ENCODE results near the gene PGS1.
"Not testable (repeated sequence)": the region's sequence is repeated elsewhere in the genome, so short reads cannot be mapped to it uniquely, and the experiment has no call there.

PGS1 gene

DNA sequence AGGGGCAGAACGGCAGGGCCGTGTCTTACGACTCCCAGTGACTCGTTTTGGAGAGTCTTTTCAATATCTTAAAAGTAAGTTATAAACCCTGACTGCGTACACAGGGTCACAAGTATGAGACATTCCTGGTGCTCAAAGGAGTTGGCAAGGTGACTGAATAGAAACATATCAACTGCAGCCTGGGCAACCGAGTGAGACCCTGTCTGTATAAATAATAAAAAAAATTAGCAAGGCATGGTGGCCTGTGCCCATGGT, 83.3 kb downstream of the PGS1 start:
- TF ChIP-seq EZH2 (IDR thresholded peaks at IDR 0.05) (no peak), FOXP2 (optimal IDR thresholded peaks at IDR 0.05; ENCODE audit: control extremely low read depth, extremely low read length, insufficient read depth) (no peak), POLR2AphosphoS5 (IDR thresholded peaks at IDR 0.05; ENCODE audit: borderline replicate concordance, low read depth, low read length) (no peak)
- DNase-seq (ENCODE audit: low read depth, low spot score): no peak
- H3K9me3 ChIP-seq (ENCODE audit: low read depth, low read length): no peaks in the 10 kb centered on the region

DNA sequence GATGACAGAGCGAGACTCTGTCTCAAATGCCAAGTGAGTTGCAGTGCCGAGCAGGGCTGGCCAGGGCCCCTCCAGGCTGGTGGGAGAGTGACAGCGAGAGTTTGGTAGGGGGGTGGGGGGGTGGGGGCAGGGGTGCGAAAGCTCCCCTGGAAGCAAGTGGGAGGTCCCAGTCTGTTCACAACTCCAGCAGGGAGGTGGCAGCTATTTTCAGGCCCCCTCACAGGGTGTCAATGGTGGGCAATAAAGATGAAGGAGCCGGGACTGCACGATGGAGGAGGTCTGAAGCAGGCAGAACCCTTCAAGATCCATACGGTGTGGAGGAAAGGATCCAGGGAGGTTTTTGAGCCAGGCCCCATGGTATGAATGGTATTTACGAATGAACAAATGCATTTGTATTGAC, 83.7 kb downstream of the PGS1 start:
- TF ChIP-seq POLR2AphosphoS5 (IDR thresholded peaks at IDR 0.05; ENCODE audit: borderline replicate concordance, low read depth, low read length) (no peak), FOXP2 (optimal IDR thresholded peaks at IDR 0.05; ENCODE audit: control extremely low read depth, extremely low read length, insufficient read depth) (no peak), EZH2 (IDR thresholded peaks at IDR 0.05) (no peak)
- DNase-seq (ENCODE audit: low read depth, low spot score): no peak
- no peak overlapping the region for H3K9ac ChIP-seq (ENCODE audit: insufficient read length)
- no peaks in the 10 kb centered on the region for H3K36me3 ChIP-seq (ENCODE audit: insufficient read depth, low read length)
- H3K9me3 ChIP-seq (ENCODE audit: low read depth, low read length): no peaks in the 10 kb centered on the region
- no peak overlapping the region for H3K4me3 ChIP-seq
- H3K27ac ChIP-seq: no peak overlapping the region

More for the DNA sequence above, 83.3 kb downstream of the PGS1 start:
- no peaks in the 10 kb centered on the region for H3K36me3 ChIP-seq (ENCODE audit: insufficient read depth, low read length)
- no peak overlapping the region for H3K27ac ChIP-seq
- no peak overlapping the region for H3K4me3 ChIP-seq
- no peak overlapping the region for H3K9ac ChIP-seq (ENCODE audit: insufficient read length)

DNA sequence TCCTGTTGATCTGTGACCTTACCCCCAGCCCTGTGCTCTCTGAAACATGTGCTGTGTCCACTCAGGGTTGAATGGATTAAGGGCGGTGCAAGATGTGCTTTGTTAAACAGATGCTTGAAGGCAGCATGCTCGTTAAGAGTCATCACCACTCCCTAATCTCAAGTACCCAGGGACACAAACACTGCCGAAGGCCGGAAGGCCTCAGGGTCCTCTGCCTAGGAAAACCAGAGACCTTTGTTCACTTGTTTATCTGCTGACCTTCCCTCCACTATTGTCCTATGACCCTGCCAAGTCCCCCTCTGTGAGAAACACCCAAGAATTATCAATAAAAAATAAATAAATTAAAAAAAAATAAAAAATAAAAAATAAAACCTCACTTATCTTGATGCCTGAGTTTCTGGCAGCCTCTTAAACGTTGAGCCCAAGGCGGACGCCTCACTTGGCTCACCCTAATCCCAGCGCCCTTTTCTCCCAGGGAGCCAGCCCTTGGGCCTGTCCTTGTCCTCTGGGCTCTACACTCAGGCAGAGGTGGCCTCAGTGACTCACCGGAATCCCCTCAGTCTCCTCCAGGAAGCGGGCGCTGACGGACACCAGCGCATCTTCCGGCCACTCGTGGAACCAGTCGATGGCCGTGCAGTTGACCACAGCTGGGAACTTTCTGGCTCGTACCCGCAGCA, 87.8 kb downstream of the PGS1 start:
- DNase-seq (ENCODE audit: low read depth, low spot score); H3K27ac ChIP-seq; H3K9me3 ChIP-seq (ENCODE audit: low read depth, low read length); H3K36me3 ChIP-seq (ENCODE audit: insufficient read depth, low read length); H3K4me3 ChIP-seq; H3K9ac ChIP-seq (ENCODE audit: insufficient read length): not testable (repeated sequence)

DNA sequence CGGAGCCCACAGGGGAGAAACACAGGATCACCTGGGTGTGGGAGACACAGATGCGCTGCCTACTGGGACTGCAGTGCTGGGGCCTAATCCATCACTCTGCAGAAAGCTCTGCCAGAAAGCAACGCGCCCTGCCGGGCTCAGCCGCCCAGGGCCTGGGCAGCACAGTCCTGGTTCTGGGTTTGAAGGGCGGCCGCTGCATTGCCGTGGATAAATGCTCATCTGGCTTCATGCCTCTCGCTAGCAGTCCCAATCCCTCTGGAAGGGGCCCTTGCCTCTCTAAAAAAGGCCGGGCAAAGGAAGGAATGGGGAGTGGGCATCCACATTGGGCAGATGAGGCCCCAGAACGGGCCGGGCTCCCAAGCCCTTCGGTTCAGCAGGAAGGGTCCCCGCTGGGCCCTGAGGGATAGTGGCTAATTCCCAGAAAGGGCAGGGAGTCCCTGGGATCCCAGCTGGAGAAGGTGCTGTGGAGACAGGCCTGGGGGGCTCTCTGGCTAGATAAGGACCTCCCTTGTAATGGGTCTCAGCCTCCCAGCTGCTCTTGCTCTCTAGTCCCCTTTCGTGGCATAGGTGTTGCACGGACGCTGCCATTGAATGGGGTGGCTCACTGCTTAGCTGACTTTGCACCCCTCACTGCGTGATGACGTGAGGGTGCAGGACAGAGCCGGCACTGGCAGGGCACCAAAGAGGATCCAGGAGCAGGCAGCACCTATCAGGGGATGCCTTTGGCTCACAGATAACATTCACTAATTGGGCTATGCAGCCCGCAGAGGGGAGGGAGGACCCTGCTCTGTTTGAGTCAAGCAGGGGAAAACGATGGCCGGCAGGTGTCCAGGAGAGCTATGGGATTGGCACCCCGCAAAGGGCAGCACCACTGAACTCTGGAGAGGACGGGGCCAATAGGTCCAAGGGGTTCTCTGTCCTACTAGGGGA, 88.6 kb downstream of the PGS1 start:
- H3K9me3 ChIP-seq (ENCODE audit: low read depth, low read length): no peaks in the 10 kb centered on the region
- TF ChIP-seq POLR2AphosphoS5 (IDR thresholded peaks at IDR 0.05; ENCODE audit: borderline replicate concordance, low read depth, low read length): no peak
- TF ChIP-seq FOXP2 (optimal IDR thresholded peaks at IDR 0.05; ENCODE audit: control extremely low read depth, extremely low read length, insufficient read depth): no peak
- TF ChIP-seq EZH2 (IDR thresholded peaks at IDR 0.05): no peak
- no peak overlapping the region for H3K27ac ChIP-seq
- H3K9ac ChIP-seq (ENCODE audit: insufficient read length): no peak overlapping the region
- no peak overlapping the region for H3K4me3 ChIP-seq
- no peak for DNase-seq (ENCODE audit: low read depth, low spot score)
- no peaks in the 10 kb centered on the region for H3K36me3 ChIP-seq (ENCODE audit: insufficient read depth, low read length)

DNA sequence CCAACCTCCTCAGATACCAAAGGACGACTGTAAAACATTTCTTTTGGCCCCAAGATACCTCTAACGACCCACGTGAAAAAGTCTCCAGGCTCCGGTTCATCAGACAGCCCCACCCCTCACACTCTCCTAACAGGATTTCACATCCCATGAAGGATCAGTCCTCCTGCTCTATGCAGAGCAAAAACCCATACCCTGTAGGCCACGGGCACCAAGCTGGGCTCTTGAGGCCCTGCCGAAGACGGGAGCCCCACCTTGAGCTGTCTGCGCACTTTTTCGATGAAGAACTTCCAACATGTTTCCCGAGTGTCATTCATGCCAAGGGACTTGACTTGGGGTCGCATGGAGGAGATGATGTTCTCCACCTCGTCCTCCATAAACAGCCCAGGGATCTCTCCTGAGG, 89.9 kb downstream of the PGS1 start:
- no peaks in the 10 kb centered on the region for H3K36me3 ChIP-seq (ENCODE audit: insufficient read depth, low read length)
- no peak overlapping the region for H3K4me3 ChIP-seq
- no peak overlapping the region for H3K9ac ChIP-seq (ENCODE audit: insufficient read length)
- H3K9me3 ChIP-seq (ENCODE audit: low read depth, low read length): no peaks in the 10 kb centered on the region
- no peak for DNase-seq (ENCODE audit: low read depth, low spot score)
- TF ChIP-seq EZH2 (IDR thresholded peaks at IDR 0.05) (no peak), FOXP2 (optimal IDR thresholded peaks at IDR 0.05; ENCODE audit: control extremely low read depth, extremely low read length, insufficient read depth) (no peak), POLR2AphosphoS5 (IDR thresholded peaks at IDR 0.05; ENCODE audit: borderline replicate concordance, low read depth, low read length) (no peak)
- H3K27ac ChIP-seq: no peak overlapping the region

DNA sequence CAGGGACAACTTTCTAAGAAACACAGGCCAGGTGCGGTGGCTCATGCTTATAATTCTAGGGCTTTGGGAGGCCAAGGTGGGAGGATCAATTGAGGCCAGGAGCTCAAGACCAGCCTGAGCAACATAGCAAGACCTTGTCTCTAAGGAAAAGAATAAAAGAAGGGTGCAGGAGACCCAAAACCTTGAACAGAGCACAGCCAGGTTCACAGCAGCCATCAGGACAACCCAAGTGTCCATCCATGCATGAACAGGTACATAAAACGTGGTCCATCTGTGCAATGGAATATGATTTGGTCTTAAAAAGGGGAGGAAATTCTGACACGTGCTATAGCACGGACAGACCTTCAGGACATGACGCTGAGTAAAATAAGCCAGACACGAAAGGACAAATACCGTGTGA, 91.0 kb downstream of the PGS1 start:
- DNase-seq (ENCODE audit: low read depth, low spot score): no peak
- Histone ChIP-seq H3K4me3 (no peak overlapping the region), H3K9ac (ENCODE audit: insufficient read length) (no peak overlapping the region), H3K36me3 (ENCODE audit: insufficient read depth, low read length) (no peaks in the 10 kb centered on the region), H3K9me3 (ENCODE audit: low read depth, low read length) (no peaks in the 10 kb centered on the region), H3K27ac (no peak overlapping the region)
- TF ChIP-seq EZH2 (IDR thresholded peaks at IDR 0.05): no peak

DNA sequence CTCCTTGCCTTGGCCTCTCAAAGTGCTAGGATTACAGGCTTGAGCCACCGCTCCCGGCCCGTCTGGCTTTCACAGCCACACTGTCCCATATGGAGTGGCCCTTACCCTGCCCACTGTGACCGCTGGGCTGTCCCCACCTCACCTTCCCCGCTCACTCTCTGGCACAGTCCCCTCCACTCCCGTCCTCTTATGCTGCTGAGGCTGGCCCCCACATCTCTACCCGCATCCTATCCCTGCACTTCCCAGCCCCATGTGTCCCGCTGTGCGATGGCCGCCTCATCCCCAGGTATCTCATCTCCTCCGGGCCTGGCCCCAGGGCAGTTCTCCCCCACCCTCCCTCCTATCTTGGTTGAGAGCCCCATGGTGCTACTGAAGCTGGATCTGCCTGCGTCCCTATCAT, 93.2 kb downstream of the PGS1 start:
- no peak overlapping the region for H3K27ac ChIP-seq
- H3K36me3 ChIP-seq (ENCODE audit: insufficient read depth, low read length): no peaks in the 10 kb centered on the region
- H3K4me3 ChIP-seq: no peak overlapping the region
- TF ChIP-seq POLR2AphosphoS5 (IDR thresholded peaks at IDR 0.05; ENCODE audit: borderline replicate concordance, low read depth, low read length): no peak
- H3K9ac ChIP-seq (ENCODE audit: insufficient read length): no peak overlapping the region
- DNase-seq (ENCODE audit: low read depth, low spot score): no peak
- H3K9me3 ChIP-seq (ENCODE audit: low read depth, low read length): no peaks in the 10 kb centered on the region

DNA sequence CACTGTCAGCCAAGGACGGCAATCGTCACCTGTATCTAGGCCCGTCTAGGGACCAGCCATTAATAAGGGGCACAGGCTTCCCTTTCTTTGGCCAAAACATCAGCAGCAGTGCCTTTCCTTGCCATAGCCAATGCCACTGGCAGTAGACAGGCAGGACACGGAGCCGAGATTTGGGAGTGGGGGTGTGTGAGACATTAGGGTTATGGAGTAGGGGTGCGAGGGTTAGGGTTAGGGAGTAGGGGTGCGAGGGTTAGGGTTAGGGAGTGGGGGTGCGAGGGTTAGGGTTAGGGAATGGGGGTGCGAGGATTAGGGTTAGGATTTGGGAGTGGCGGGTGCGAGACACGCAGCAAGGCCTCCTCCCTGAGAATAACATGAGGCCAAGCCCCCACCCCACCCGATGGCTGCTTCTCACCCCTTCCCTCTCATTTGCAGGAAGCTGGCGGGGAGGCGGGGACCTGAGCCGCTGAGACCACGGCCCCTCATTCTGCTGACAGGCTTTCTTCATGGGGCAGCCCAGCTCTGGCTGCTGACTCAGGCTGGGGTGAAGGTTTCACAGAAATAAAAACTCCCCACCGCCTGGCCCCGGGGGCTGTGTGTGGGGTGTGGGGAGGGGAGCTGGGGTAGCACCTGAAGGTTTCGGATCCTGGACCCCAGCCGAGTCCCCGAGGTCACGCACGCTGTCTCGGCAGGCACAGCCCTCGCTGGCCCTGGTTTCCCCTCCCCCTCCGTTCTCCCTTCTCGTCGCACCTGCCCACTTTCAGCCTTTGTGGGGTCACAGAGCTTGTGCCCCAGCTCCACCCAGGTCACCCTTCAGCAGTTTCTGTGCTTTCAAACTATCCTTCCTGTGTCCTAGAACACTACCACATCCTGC, 93.8 kb downstream of the PGS1 start:
- H3K36me3 ChIP-seq (ENCODE audit: insufficient read depth, low read length): no peaks in the 10 kb centered on the region
- no peak for DNase-seq (ENCODE audit: low read depth, low spot score)
- H3K9me3 ChIP-seq (ENCODE audit: low read depth, low read length): no peaks in the 10 kb centered on the region
- H3K4me3 ChIP-seq: no peak overlapping the region
- no peak overlapping the region for H3K9ac ChIP-seq (ENCODE audit: insufficient read length)
- H3K27ac ChIP-seq: no peak overlapping the region
- no peak for TF ChIP-seq FOXP2 (optimal IDR thresholded peaks at IDR 0.05; ENCODE audit: control extremely low read depth, extremely low read length, insufficient read depth)
